ENCODE measurements around the gene NFIX. TPM values are rescaled to one million over a fixed set of nuclear protein-coding genes. Genes with fewer than 3 reads are reported as not detected.
"Not testable (repeated sequence)": the region's sequence is repeated elsewhere in the genome, so short reads cannot be mapped to it uniquely, and the experiment has no call there.

NFIX gene
- total RNA-seq, 1 experiment from 2014 or later: 22.5 TPM

GRCh38 chr19:12957389-12957952, 37.8 kb upstream of the NFIX start:
- DNase-seq (ENCODE audit: low read depth): not testable (repeated sequence)

GRCh38 chr19:12959481-12959880, 35.8 kb upstream of the NFIX start:
- DNase-seq (ENCODE audit: low read depth): no peak

- DNase-seq (ENCODE audit: low read depth): peak; percentile 65
Measured at GRCh38 chr19:12965017-12965811, 30.1 kb upstream of the NFIX start.

GRCh38 chr19:12965812-12966135, 29.5 kb upstream of the NFIX start:
- no peak for DNase-seq (ENCODE audit: low read depth)

DNA sequence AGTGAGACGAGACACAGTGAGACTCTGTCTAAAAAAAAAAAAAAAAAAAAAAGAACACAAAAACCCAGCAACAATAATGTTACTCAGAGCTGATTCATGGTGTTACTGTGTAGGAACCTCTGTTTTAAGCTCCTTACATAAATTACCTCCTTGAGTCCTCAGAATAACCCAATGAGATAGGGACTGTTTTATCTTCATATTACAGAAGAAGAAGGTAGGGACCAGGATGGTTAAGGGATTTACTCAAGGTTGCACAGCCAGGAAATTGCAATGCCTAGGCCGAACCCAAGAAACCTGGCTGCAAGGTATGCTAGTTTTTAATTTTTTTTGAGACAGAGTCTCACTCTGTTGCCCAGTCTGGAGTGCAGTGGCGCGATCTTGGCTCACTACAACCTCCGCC, 27.4 kb upstream of the NFIX start:
- DNase-seq (ENCODE audit: low read depth): no peak

- no peak for DNase-seq (ENCODE audit: low read depth)
Measured at GRCh38 chr19:12969292-12969988, 25.8 kb upstream of the NFIX start, which contains the start of gene DAND5. Gene DAND5, plus strand, starts transcription at chr19:12969576. Its CDS starts 85 bp downstream, at chr19:12969661.

DNA sequence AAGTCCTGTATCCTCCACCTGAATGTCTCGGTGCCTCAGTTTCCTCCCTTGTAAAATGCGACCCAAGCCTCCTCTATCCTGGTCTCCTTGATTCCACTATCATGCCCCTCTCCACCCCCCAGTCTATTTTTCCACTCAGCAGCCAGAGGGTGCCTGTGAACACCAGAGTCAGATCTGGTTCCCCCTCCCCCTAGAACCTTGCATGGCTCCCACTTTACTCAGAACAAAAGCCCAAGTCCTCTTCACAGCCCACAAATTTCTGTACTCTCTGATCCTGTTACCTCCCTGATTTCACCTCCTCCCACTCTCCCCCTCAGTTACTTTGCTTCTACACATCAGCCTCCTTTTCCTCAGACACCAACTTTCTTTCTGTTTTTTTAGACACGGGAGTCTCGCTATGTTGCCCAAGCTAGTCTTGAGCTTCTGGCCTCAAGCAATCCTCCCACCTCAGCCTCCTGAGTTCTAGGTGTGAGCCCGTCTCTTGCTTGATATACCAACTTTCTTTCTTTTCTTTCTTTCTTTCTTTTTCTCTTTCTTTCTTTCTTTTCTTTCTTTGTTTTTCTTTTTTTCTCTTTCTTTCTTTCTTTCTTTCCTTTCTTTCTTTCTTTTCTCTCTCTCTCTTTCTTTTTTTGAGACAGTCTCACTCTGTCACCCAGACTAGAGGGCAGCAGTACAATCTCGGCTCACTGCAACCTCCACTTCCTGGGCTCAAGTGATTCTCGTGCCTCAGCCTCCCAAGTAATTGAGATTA, 25.0 kb upstream of the NFIX start:
- DNase-seq (ENCODE audit: low read depth): no peak

- no peak for DNase-seq (ENCODE audit: low read depth)
Measured at GRCh38 chr19:12973236-12973635, 22.0 kb upstream of the NFIX start.

DNA sequence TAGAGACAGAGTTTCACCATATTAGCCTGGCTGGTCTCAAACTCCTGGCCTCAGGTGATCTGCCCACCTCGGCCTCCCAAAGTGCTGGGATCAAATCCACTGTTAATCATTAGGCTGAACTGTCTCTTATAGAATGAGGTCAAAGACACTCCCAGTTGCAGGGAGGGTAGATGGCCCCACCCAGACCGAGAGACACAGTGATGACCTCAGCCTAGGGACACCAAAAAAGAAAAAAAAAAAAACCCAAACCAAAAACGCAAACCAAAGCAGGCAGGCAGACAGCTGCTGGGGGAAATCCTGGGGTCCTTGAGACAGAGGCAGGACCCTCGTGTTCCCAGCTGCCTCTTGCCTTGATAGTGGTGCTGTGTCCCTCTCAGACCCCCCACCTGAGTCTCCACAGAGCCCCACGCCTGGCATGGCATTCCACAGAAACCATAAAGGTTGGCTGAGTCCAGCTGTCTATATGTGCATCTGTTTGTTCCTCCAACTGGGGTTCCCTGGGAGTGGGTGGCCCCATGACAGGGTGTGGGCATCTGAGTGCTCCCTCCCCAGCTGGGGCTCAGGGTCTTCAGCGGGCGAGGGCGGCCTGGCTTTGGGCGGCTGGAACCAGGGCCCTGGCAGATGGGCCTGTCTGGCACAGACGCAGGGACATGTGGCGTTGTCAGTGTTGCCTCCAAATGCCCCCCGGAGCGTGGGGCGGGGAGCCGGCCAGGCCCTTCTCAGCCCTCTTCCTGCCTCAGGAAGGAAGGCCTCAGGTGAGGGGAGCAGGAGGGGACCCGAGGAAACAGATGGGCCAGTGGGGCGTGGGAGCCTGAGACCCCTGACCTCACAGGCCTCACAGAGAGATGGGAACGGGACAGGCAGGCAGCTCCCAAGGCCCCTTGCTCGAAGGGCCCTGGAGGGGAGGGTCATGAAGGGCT, 20.7 kb upstream of the NFIX start:
- DNase-seq (ENCODE audit: low read depth): no peak

- no peak for DNase-seq (ENCODE audit: low read depth)
Measured at GRCh38 chr19:12975221-12975741, 20.0 kb upstream of the NFIX start.

GRCh38 chr19:12976109-12976508, 19.2 kb upstream of the NFIX start:
- not testable (repeated sequence) for DNase-seq (ENCODE audit: low read depth)

DNA sequence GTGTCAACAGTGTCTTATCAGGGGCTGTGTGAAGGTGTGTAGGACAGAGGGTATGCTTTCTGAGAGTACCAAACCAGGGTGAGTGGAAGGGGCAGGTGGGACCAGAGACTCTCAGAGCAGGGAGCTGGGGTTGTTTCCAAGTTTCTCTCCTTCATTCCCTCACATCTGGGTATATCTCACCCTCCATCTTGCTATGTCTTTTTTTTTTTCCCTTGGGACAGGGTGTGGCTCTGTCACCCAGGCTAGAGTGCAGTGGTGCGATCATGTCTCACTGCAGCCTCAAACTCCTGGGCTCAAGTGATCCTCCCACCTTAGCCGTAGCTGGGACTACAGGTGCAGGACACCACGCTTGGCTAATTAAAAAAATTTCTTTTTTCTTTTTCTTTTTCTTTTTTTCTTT, 15.3 kb upstream of the NFIX start:
- DNase-seq (ENCODE audit: low read depth): no peak

GRCh38 chr19:12982648-12983047, 12.6 kb upstream of the NFIX start:
- no peak for DNase-seq (ENCODE audit: low read depth)

DNA sequence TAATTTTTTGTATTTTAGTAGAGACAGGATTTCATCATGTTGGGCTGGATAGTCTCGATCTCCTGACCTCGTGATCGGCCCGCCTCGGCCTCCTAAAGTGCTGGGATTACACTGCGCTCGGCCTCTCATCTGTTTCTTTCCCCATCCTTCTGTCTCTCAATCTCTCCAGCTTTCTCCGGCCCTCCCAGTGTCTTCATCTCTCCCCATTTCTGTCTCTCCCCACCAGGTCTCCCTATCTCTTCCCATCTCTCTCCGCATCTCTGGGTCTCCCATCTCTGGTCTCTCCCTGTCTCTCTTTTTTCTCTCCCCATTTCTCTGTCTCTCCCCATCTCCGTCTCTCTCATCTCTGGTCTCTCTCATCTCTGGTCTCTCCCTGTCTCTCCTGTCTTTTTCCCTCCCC, 12.2 kb upstream of the NFIX start:
- DNase-seq (ENCODE audit: low read depth): no peak

DNA sequence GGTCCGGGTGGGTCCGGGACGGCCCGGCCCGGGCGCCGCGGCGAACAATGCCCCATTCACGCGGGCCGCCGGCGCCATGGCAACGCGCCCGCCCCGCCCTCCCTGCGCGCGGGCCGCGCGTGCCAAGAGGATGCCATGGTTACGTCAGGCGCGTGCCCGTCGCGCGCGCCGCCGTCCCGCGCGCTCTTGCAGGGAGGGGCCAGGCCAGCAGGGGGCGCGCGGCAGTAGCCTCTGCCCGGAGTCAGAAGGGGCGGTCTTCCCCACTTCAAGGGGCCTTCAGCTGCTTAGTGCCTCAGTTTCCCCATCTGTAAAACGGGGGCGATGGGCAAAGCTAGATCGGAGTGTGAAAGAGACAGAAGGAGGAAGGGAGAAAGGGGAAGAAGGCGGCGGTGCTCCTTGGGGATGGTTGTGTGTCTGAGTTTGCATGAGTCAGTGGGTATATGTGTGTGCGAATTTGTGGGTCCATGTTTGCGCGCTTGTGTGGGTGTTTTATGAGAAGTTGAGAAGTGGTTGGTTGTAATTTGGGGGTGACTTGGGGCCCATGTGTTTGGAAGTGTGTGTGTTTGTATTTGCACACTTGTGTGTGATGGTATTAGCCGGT, 11.6 kb upstream of the NFIX start:
- peak; percentile 75 for DNase-seq (ENCODE audit: low read depth)

- peak; percentile 18 for DNase-seq (ENCODE audit: low read depth)
Measured at GRCh38 chr19:12984143-12984627, 11.1 kb upstream of the NFIX start.

- no peak for DNase-seq (ENCODE audit: low read depth)
Measured at GRCh38 chr19:12984683-12985048, 10.6 kb upstream of the NFIX start.

GRCh38 chr19:12985049-12985776, 10.1 kb upstream of the NFIX start:
- DNase-seq (ENCODE audit: low read depth): peak; percentile 88

DNA sequence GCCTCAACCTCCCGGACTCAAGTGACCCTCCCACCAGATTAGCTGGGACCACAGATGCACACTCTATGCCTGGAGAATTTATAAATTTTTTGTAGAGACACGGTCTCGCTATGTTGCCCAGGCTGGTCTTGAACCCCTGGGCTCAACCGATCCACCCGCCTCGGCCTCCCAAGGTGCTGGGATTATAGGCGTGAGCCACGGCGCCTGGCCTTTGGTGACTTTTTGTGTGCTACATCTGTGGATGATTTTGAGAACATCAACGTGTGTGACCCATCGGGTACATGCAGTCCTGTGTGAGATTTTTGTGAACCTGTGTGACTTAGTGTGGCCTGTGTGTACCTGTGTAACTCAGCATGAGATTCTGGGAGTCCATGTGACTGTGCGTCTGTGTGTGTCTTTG, 8.5 kb upstream of the NFIX start:
- no peak for DNase-seq (ENCODE audit: low read depth)

- DNase-seq (ENCODE audit: low read depth): no peak
Measured at GRCh38 chr19:12987190-12987589, 8.1 kb upstream of the NFIX start.
